HuH-7 (cell line): ENCODE measurements around the gene ARHGEF11.

Source experiments
- DNase-seq: peaks from one replicate; pipeline ENCODE4 v3.0.0; 2011; ENCODE audit warnings: low spot score

Gene ARHGEF11

DNA sequence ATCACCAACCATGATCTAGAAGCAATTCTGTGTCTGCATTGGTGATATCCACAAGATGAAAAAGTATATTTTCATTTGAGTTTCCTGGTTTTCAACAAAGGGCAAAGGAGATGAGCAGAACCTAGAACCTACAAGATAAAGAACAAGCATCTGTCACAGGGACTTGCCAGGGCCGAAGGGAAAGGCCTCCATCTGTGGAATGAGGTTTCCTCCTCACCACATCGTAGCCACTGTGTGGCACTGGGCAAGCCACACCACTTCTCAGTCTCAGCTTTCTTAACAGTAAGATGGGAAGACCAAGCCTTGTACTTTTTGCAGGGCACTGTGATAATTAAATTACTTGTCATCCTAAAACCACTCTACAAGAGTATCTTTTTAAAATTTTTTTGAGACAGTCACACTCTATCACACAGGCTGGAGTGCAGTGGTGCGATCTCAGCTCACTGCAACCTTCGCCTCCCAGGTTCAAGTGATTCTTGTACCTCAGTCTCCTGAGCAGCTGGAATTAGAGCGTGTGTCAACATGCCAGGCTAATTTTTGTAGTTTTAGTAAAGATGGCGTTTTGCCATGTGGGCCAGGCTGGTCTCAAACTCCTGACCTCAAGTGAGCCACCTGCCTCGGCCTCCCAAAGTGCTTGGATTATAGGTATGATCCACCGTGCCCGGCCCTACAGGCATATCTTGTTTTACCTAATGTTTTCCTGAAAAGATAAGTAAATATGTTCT is 45.8 kb downstream of the ARHGEF11 start:
- no peak for DNase-seq

DNA sequence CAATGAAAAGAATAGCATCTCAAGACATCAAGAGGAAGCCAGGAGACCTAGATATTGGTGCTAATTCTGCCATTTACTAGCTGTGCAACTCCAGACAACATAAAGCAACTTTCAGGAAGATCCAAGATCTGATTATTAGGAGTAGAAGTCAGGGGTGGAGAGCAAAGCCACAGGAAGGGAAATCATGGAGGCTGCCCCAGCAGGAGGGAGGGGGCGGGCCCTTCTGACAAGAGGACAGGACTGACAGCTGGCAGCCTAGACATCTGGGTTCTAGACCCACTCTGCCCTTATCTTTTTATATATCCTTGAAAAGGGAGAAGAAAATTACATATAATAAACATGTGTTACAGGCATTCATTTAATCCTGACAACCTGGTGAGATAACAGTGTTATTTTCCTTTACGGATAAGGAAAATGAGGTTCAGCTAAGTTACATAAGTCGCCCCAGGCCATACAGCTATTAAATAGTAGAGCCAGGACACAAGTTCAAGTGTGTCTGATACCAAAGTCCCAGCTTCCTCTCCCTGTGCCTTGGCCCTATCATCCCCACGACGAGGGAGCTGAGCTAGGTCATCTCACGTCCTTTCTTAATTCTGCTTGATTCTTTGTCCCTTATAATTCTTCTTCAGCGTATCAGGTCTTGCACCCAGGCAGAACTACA is 46.6 kb downstream of the ARHGEF11 start:
- DNase-seq = no peak

DNA sequence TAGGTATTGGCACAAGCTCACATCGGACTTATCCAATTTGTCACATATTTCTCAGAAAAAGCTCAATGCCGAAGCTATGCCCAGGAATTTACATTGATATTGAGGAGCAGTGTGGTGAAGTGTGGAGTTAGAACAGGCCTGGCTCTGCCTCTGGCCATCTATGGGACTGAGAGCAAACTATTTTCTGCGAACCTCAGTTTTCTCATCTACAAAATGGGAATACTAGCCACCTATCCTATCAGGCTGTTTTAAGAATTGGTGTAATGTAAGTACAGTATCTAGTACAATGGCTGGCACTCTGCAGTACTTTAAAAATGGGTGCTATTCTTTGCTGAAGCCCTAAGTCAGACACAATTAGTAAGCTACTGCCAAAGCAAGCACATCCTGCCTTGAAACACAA is 47.2 kb downstream of the ARHGEF11 start:
- no peak for DNase-seq

DNA sequence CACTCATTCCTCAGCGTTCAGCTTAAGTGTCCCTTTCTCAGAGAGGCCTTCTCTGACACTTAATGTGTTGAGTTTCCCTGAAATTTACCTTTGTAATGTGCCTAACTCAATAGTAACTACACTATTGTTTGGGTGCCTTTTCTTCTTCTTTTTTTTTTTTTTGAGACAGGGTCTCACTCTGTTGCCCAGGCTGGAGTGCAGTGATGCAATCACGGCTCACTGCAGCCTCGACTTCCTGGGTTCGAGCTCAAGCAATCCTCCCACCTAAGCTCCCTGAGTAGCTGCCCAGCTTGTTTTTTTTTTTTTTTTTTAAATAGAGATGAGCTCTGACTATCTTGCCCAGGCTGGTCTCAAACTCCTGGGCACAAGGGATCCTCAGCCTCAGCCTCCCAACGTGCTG is 50.1 kb downstream of the ARHGEF11 start:
- no peak for DNase-seq

DNA sequence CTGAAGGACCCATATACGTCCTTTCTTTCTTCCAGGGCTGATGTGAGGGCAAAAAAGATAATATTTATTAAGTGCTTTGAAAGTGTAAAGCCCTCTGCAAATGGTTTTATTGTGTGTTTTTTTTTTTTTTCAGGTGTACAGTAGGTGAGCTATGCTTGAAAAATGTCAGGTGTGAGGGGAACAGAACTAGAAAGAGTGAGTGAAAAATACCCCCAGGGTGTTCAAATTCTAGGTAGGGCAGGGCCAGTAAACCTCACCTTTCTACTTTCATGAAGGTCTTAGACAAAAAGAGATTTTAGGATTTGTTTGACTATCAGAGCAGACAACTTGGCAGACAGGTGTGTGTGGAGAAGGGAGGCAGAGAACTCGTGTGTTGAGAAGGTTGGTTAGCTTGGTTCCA is 51.3 kb downstream of the ARHGEF11 start:
- DNase-seq = no peak

DNA sequence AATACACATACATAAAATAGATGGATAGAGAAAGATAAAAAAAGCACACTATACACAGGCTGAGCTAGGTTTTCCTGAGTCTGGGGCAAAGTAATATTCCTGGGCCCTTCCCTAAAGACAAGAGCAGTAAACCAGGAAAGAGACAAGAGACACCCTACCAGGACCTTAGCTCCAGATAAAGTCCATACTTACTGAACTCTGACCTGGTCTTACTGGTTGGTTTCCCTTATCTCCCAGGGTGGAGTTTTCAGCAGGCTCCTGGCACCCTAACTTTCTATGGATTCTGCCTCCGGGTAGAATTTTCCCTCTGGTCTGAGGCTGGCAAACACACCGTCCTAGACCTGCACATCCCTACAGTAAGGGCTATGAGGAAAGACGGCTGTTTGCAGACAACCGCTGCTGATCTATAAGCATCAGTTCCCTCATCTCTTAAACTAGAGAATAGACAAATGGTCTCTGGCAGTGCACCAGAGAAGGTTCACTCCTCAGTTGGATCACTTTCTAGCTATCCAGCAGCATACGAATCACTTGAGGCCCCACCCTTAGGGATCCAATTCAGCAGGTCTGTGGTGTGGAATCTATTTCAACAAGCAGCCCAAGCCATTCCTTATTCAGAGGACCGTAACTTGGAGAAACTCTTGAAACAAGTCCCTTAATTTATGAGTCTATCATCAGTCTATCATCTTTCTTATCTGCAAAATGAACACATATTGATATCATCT is 52.0 kb downstream of the ARHGEF11 start:
- no peak for DNase-seq

DNA sequence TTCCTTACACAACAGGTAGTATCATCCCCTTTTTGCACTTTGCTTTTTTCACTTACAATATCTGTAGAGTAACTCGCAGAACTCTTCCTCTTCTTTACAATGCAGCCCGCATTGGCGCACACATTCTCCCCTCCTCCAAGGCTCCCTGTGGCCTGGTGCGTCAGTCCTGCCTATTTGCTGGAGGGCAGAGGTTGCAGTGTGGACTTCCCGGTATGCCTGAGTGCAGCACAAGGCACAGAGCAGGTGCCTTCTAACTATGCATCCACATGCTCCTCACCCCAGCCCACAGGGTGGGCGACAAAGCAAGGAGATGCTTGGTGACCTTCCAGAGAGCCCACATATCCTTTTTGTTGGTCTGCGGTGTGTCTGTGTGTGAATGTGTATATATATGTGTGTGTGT is 53.3 kb downstream of the ARHGEF11 start:
- DNase-seq = no peak

DNA sequence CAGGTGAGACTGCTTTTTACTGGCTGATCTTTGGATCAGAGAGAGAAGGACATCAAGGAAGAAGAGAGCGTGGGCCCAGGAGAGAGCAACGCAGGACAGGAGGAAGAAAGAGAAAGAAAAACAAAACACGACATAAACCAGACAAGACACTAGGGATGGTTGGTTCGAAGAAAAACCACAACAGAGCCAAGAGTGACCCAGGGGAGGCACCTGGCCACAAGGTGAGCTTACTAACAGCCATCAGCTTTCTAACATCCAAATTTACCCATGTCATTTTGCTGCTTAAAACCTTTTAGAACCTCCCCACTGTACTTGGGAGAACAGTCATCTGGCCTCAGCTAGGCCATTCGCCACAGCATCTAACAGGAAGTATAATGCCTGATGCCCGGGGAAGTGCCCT is 57.8 kb downstream of the ARHGEF11 start:
- no peak for DNase-seq

DNA sequence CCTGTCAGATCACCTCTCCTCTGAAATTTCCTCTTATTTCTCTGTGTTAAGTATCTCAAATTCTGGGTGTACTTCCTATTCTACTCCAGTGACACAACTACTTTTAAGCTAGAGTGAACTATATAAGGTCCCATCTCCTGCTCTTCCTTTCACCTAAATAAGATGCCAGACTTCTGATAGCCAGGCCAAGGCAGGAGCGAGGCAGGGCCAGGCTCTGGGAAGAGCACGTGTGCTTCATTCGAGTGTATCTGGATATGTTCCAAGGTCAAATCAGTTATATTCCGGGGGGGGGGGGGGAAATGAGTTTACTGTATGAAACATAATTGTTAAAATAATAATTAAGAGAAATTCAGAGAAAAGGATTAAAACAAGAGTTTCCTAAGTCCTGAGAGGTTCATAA is 65.0 kb downstream of the ARHGEF11 start:
- DNase-seq = no peak

DNA sequence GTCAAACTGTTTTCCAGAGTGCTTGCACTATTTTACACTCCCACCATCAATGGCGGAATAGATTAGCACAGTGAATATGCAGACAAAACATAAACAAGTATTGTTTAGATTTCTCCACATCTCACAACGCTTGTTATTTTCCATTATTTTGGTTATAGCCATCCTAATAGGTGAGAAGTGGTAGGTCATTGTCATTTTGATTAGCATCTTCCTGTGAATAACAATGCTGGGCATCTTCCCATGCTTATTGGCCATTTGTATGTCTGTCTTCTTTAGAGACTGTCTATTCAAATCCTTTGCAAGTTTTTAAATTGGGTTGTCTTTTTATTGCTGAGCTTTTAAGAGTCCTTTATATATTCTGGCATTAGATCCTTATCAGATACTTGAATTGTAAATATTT is 70.5 kb downstream of the ARHGEF11 start:
- no peak for DNase-seq

DNA sequence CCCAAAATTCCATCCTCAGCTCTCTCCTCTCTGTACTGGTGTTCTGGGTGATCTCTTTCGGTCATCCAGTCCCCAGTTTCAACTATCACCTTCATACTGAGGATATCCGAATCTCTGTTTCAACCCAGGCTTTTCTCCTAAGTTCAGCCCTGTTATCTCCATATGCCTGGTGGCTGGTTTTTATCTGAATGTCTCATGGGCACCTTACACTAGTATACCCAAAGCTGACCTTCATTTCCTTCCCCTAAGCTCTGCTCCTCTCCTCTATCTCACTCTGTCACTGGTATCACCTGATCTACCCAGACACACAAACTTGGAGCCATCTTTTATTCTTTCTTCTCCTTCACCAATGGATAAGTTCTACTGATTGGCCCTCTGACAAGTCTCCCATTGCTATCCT is 72.1 kb downstream of the ARHGEF11 start:
- no peak for DNase-seq

DNA sequence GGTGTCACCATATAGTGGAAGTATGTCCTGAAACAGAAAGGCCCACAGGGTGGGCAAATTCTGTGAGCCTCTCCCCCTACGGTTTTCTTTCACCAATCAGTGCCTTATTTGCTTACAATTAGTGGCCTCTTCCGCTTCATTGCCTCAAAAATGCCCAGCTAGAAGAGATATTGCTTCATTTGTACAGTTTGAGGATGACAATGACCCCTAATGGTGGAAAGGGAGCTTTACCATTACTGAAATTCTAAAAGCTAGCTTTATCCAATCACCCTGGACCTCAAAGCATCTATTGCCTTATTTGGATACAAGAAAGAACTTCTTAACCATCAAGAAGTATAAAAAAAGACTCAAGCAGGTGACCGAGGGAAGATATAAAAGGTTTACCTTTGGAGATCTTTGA is 75.5 kb downstream of the ARHGEF11 start:
- DNase-seq = peak; percentile 45

DNA sequence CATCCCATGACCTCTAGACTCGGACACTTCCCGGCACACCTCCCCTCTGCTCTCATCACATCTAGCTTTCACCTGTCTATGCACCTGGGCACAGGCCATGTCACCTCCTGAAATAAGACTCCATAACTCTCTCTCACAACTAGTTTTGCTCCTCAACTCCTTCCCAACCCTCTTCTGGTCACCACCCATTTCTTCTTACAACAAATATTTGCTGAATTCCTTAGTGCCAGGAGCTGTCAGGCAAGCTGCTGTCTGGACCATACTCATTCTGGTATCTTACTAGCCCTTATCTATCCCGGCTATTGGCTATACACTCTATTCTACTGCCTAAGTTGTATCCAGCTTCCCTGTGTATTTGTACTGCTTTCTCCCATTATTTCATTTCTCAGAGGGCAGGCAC is 76.0 kb downstream of the ARHGEF11 start:
- DNase-seq = no peak

DNA sequence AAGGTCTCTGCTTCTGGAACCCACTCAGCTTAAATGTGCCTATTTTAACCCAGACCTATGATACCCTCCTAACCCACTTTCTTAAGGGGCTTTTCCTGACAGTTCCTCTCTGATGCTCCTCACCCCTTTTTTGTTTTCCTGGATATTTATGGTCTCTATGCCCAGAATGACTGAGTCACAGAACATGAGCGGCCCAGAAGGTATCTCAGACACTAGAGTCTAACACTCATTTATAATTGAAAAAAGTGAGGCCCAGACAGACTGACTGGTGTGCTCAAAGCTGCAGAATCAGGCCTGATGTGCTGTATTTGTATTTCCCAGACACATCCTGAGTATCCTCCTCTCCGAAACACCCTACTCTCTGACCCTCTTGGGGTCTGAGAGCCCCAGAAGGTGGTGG is 81.1 kb downstream of the ARHGEF11 start:
- DNase-seq = no peak

DNA sequence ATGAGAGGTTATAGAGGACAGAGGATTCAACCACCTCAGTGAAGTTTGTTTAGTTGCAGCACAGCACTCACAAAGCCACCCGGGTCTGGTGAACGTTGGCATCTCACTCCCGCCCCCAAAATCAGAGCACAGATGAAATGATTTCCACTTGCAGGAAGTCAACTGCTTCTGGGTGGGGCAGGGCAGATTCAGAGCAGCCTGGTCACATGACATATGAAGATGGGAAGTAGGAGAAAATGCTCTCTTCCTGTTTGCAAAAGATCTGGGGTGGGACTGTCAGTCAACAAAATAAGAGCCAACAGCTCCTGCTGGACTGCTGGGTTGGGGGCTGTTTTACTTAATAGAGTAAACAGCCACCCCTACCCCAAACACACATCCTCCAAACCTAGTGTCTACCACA is 81.9 kb downstream of the ARHGEF11 start:
- no peak for DNase-seq

DNA sequence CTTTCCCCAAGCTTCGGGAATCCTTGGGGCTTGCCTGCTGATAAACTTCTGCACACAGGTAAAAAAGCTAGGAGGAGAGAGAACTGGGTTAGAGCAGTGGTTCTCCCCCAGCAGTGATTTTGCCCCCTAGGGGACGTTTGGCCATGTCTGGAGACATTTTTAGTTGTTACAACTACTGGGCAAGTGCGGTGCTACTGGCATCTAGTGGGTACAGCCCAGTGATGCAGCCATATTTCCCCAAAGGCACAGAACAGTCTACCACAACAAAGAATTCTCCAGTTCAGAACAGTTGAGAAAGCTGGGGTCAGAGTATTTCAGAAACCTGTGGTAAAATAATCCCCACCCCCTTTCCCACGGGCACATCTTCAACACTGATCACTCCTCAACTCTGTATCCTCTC is 83.8 kb downstream of the ARHGEF11 start:
- DNase-seq = no peak

DNA sequence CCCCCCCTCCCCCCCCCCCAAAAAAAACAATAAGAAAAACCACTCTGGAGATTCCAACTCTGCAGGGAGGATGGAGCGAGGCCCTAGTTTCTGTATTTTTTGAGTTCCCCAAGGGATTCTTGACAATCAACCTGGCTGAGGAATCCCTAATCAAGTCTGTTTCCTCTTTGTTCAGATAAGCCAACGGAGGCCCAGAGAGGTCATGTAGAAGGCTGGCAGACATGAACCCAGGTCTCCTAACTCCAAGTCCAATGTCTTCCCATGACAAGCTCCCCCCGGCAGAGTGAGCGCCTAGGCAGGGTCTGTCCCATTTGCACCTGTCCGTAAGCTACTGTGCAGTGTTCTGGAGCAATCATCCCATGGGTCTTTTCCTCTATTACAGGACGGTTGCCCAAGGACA is 85.6 kb downstream of the ARHGEF11 start:
- no peak for DNase-seq

DNA sequence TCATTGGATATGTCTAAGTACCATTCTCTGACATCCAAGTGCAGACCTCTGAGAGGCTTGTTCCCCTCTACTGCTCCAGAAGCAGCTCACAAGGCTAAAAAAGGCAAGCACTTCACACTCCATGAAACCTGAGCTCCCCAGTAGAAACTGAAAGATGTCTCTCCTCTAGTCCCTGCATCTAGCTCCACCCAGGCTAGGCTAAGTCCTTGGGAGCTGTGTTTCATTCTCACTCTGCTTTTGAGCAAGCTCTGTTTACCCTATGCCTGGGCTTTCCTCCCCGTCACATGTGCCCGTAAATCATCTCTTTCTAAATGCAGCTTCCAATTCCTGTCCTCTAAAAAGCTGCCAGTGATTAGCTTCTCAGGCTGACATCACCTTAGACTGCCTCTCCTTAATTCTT is 86.1 kb downstream of the ARHGEF11 start:
- peak; percentile 31 for DNase-seq

DNA sequence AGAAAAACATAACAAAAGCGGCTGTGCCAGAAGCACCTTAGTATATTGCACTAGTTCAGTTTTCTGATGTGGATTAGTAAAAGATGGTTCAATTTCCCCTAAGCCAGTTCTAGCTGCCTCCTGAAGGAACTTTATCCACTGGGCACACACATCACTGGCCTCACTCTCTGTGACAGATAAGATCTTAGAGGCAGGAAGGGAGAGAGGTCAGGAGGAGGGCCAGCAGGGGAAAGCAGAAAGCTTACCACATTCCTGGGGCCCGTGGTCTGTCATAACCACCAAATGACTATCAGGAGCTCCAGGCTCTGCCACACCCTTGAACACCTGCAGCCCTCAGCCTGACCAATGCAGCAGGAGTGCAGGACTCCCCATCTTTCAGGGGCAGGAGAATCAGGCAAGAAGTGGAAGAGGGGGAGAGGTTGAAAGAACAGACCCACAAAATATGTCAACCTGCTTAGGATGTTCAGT is 87.3 kb downstream of the ARHGEF11 start:
- DNase-seq = no peak

DNA sequence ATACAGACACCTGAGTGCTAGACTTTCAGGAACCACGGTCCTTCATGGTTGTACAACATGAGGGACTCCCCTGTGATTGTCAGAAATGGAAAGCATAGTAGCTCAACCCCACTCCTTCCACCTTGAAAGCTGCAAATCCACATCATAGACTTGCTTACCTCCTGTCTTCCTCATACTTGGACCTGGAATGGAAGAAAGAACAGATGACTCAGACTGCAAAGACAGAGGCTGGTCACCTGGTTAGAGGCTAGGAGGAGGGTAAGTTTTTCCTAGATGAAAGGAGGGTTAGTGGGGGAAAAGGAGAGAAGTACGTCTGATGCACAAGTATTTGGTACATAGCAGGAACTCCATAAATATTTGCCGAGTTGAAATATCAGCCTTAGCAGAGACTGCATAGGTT is 87.9 kb downstream of the ARHGEF11 start:
- DNase-seq = no peak

DNA sequence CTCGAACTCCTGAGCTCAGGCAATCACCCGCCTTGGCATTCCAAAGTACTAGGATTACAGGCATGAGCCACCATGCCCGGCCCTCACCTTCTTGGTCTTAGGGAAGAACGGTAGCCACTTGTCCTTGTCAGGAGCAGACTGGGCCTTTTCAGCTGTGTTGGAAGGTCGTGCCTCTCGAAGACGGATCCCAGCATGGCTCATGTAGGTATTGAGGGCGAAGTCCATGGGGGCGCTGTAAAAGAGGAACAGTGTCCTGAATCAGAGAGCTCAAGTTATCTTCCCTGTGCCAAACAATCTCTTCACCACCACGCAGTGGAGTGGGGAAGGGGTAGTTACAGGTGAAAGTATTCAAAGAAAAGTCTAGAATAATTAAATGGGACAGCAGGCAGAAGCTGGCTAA is 89.2 kb downstream of the ARHGEF11 start:
- DNase-seq = no peak

DNA sequence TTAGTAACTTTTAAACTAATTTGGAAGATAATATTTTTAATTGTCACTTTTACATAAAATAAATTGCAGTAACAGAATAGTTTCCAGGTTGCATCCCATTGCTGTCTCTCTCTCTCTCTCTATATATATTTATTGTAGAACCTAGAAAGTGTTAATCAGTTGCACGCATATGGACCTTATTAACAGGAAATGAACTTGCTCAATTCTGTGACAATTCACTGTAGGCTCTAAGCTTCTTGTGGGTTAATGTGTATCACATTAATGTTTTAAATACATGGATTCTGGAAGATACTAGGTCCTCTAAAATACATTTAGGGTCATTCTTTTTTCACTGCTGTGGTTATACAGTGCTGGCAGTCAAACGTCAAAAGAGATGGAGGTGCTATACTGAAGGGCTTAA is 92.0 kb downstream of the ARHGEF11 start:
- no peak for DNase-seq

DNA sequence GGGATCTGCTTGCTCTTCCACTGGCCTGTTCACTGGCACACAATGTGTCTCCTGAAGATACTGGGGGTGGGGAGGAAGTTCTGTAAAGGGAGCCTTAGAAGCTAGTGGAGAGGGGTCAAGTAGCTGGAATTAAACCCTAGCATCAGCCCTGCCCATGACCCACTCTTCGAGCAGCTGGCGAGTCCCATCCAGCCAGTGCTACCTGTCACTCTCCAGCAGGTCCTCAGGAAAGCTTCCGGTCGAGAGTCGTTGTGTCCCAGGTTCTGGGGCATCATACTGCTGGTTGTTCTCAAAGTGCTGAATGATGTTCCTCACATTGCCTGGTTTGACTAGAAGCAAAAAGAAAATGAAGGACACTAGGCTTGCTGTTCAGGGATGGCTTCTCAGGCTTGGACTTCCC is 94.2 kb downstream of the ARHGEF11 start:
- no peak for DNase-seq
